ENCODE data around the gene DIPK1C.

- TF ChIP-seq MTA2 (IDR thresholded peaks at IDR 0.05; ENCODE audit: low read depth), result no peak
- TF ChIP-seq MXI1 (IDR thresholded peaks at IDR 0.05; ENCODE audit: low read depth, low read length), result no peak
- no peak for TF ChIP-seq BHLHE40 (IDR thresholded peaks at IDR 0.05; ENCODE audit: borderline replicate concordance in 1 of 2, low read depth in 2 of 2, low read length in 1 of 2)
- TF ChIP-seq CEBPB (IDR thresholded peaks at IDR 0.05; ENCODE audit: borderline replicate concordance in 1 of 2, low read depth in 2 of 2, low read length in 2 of 2), result no peak
- no peak; the same call in 1 of the 2 replicates for TF ChIP-seq POLR2A (IDR thresholded peaks at IDR 0.05; ENCODE audit: low read depth, low read length)
- TF ChIP-seq GABPA (IDR thresholded peaks at IDR 0.05; ENCODE audit: low read depth), result no peak
- TF ChIP-seq SIN3A (IDR thresholded peaks at IDR 0.05; ENCODE audit: low read depth, low read length), result no peak
- no peak for TF ChIP-seq CTCF (IDR thresholded peaks at IDR 0.05 in 2 of 3, conservative IDR thresholded peaks at IDR 0.05 in 1 of 3; ENCODE audit: control insufficient read depth in 2 of 3, extremely low read depth in 1 of 3, insufficient read depth in 1 of 3, low read depth in 3 of 3, low read length in 3 of 3)
These were observed 49.5 kb upstream of the DIPK1C start for GRCh38 chr18:74506448-74507084.
